Endothelial cell of umbilical vein (primary cell): Measurements from ENCODE around the gene OR2W3. TPM values are rescaled to one million over a fixed set of nuclear protein-coding genes. Genes with fewer than 3 reads are reported as not detected.

Source experiments
- BruUV-seq: library from RNA; stranded (reverse); fragments of 400-500 nt; replicated peaks from 2 replicates; lab custom pipeline; 2021; lab: Mats Ljungman, UMichigan
- CTCF ChIA-PET: fragments of 300-600, 350-600 bp; sonication (Branson Sonifier 250); formaldehyde crosslinking; loops from one replicate; lab custom pipeline; 2021; ENCODE audit warnings: antibody characterized with exemption, inconsistent platforms; lab: Charles Lee
- POLR2A ChIA-PET: fragments of 300-600, 350-600 bp; sonication (Branson Sonifier 250); formaldehyde crosslinking; loops from one replicate; lab custom pipeline; 2021; ENCODE audit warnings: antibody characterized with exemption, inconsistent platforms; lab: Charles Lee
- DNase-seq: peaks from one replicate; pipeline ENCODE4 v3.0.0-alpha.2; 2011; ENCODE audit warnings: low read depth, low spot score
- FAIRE-seq: peaks from 2 replicates; lab custom pipeline; 2011; peaks lifted over from hg19 to GRCh38; lab: Jason Lieb, UNC
- H2AFZ ChIP-seq: 2 replicates; pipeline ENCODE4 v1.6.0; 2012; ENCODE audit warnings: low read depth, low read length, control low read depth, inconsistent platforms
- H3K27ac ChIP-seq: 2 replicates; pipeline ENCODE4 v1.5.1; 2011; ENCODE audit warnings: low read depth, mild to moderate bottlenecking, control low read depth, low read length, moderate library complexity; ENCODE audit not compliant: insufficient read depth
- H3K27me3 ChIP-seq, 2 experiments: 2 replicates each; pipeline versions ENCODE4 v1.6.0 to v1.6.1; 2011; ENCODE audit warnings: low read length in 2 of 2, mixed read lengths in 1 of 2; ENCODE audit not compliant: control insufficient read depth in 2 of 2, insufficient read depth in 2 of 2
- H3K36me3 ChIP-seq, 2 experiments: 2 replicates in 1 of 2; 3 replicates in 1 of 2; pipeline ENCODE4 v1.5.1; 2011; ENCODE audit warnings: low read length in 2 of 2, mild to moderate bottlenecking in 1 of 2, moderate library complexity in 1 of 2; ENCODE audit not compliant: control insufficient read depth in 2 of 2, insufficient read depth in 2 of 2; ENCODE audit errors: extremely low read depth in 1 of 2
- H3K4me1 ChIP-seq: 3 replicates; pipeline ENCODE4 v1.5.1; 2011; ENCODE audit warnings: mild to moderate bottlenecking, low read length; ENCODE audit not compliant: control insufficient read depth, insufficient read depth; ENCODE audit errors: extremely low read depth
- H3K4me2 ChIP-seq: 2 replicates; pipeline ENCODE4 v1.6.1; 2011; ENCODE audit warnings: low read length, control low read depth, mixed read lengths; ENCODE audit not compliant: insufficient read depth
- H3K4me3 ChIP-seq, 3 experiments: fragments of 200-600 bp in 1 of 3; sonication (generic), shearing (Covaris generic) in 1 of 3; replicated peaks in 1 of 3; 2 replicates each; pipeline ENCODE4 v1.5.1; 2011 to 2016; ENCODE audit warnings: control low read depth in 3 of 3, low read length in 3 of 3, mild to moderate bottlenecking in 2 of 3, inconsistent platforms in 1 of 3, low read depth in 1 of 3, moderate library complexity in 1 of 3; ENCODE audit not compliant: insufficient read depth in 1 of 3
- H3K79me2 ChIP-seq: 2 replicates; pipeline ENCODE4 v1.6.0; 2012; ENCODE audit warnings: low read length, inconsistent platforms; ENCODE audit not compliant: control insufficient read depth, insufficient read depth
- H3K9ac ChIP-seq: replicated peaks from 2 replicates; pipeline ENCODE3; 2011; ENCODE audit warnings: low read length, control low read depth; ENCODE audit not compliant: insufficient read depth; ENCODE audit errors: extremely low read depth
- H3K9me1 ChIP-seq: replicated peaks from 3 replicates; pipeline ENCODE4 v1.6.0; 2011; ENCODE audit warnings: mild to moderate bottlenecking, low read length; ENCODE audit not compliant: control insufficient read depth, insufficient read depth; ENCODE audit errors: extremely low read depth
- H3K9me3 ChIP-seq: replicated peaks from 2 replicates; pipeline ENCODE4 v1.5.1; 2012; ENCODE audit warnings: low read length, inconsistent platforms; ENCODE audit not compliant: control insufficient read depth, insufficient read depth
- H4K20me1 ChIP-seq: replicated peaks from 2 replicates; pipeline ENCODE3; 2011; ENCODE audit warnings: mild to moderate bottlenecking, low read length; ENCODE audit not compliant: control insufficient read depth, insufficient read depth; ENCODE audit errors: extremely low read depth
- EZH2 ChIP-seq: IDR thresholded peaks from 2 replicates; pipeline ENCODE4 v1.6.1; 2012; ENCODE audit warnings: borderline replicate concordance, low read depth, mild to moderate bottlenecking, moderate library complexity, low read length, inconsistent platforms; ENCODE audit not compliant: severe bottlenecking
- FOS ChIP-seq: IDR thresholded peaks from 2 replicates; pipeline ENCODE4 v1.6.1; 2011; ENCODE audit warnings: mild to moderate bottlenecking, low read length, moderate library complexity, borderline replicate concordance; ENCODE audit not compliant: insufficient read depth
- GATA2 ChIP-seq: IDR thresholded peaks from 2 replicates; pipeline ENCODE4 v1.7.0; 2011; ENCODE audit warnings: low read depth, mild to moderate bottlenecking, moderate library complexity, mixed read lengths, low read length; ENCODE audit not compliant: insufficient read length, insufficient read depth
- JUN ChIP-seq: IDR thresholded peaks from 2 replicates; pipeline ENCODE4 v1.6.1; 2011; ENCODE audit warnings: borderline replicate concordance, low read depth; ENCODE audit not compliant: insufficient read length, insufficient read depth
- MYC ChIP-seq: IDR thresholded peaks from one replicate; pipeline ENCODE4 v1.6.1; 2011; ENCODE audit warnings: mild to moderate bottlenecking, low read depth, low read length
- POLR2A ChIP-seq: IDR thresholded peaks from 2 replicates; pipeline ENCODE4 v1.6.1; 2012; ENCODE audit warnings: low read depth, mild to moderate bottlenecking, control low read depth, low read length
- POLR2AphosphoS5 ChIP-seq: IDR thresholded peaks from 2 replicates; pipeline ENCODE4 v1.6.1; 2012; ENCODE audit warnings: low read depth, mild to moderate bottlenecking, control low read depth, low read length, moderate library complexity; ENCODE audit not compliant: insufficient read depth
- dilution Hi-C: fragments of 300-500 bp; cut with MboI; formaldehyde crosslinking; loops from one replicate; pipeline ENCODE4 v1.15.0; 2019; ENCODE audit warnings: low sequenced_read_pairs; ENCODE audit not compliant: extremely low pct_ligation_motif_present
- intact Hi-C: fragments of 100-400 bp; cut with micrococcal nuclease; formaldehyde crosslinking; loops from one replicate; pipeline ENCODE4 v1.10.0; 2022
- polyA plus RNA-seq, 4 experiments: library from polyadenylated mRNA; depleted of rRNA in 3 of 4; stranded (reverse) in 3 of 4; unstranded in 1 of 4; fragments of >200 nt; gene quantifications; 2 replicates each; pipeline versions ENCODE4 v1.2.1 to v1.2.3, GENCODE V29; 2011 to 2012; ENCODE audit warnings: missing spikeins in 1 of 4
- total RNA-seq: library from RNA; stranded (reverse); gene quantifications from 2 replicates; pipeline ENCODE4 v1.2.3, GENCODE V29; 2021
- TF ChIP-seq, protein P1 (sequence below), 2 donors: IDR thresholded peaks; 1 replicate in 1 of 2; 2 replicates in 1 of 2; pipeline ENCODE4 v1.5.1; 2011; ENCODE audit warnings: low read length in 2 of 2, mild to moderate bottlenecking in 2 of 2, moderate library complexity in 2 of 2, control low read depth in 1 of 2, inconsistent platforms in 1 of 2, low read depth in 1 of 2; ENCODE audit not compliant: insufficient read depth in 1 of 2; ENCODE audit errors: extremely low read depth in 1 of 2
- TF ChIP-seq, protein P2 (sequence below): IDR thresholded peaks from 2 replicates; pipeline ENCODE4 v1.6.1; 2011; ENCODE audit not compliant: insufficient read depth, insufficient read length

OR2W3 gene
- total and polyA plus RNA-seq, 2 donors (not counting 3 experiments of a cell fraction or from before 2014, with no cell fraction given): not detected

DNA sequence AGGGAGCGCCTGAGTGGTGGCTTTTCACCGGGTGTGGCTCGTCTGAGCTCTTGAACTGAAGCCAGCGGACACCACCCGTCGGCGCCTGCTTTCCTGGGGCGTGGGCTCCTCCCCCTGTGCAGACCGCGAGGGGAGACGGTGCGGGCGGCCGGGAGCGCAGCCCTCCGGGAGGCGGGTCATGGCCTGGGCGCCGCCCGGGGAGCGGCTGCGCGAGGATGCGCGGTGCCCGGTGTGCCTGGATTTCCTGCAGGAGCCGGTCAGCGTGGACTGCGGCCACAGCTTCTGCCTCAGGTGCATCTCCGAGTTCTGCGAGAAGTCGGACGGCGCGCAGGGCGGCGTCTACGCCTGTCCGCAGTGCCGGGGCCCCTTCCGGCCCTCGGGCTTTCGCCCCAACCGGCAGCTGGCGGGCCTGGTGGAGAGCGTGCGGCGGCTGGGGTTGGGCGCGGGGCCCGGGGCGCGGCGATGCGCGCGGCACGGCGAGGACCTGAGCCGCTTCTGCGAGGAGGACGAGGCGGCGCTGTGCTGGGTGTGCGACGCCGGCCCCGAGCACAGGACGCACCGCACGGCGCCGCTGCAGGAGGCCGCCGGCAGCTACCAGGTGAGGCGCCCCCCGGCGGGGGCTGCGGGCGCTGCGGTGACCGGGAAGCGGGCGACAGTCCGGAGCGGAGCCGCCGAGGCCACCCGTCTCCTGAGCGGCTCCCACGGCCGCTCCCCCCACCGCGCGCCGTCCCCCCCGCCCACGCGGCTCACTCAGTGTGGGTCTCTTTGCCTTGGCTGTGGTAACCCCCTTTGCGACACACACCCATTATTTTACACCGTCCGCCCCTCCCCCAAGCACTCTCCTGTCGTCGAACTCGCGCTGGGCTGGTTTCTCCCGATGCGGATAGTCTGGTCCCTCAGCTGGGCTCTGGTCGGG lies 38.1 kb upstream of the OR2W3 start, which contains the start of gene TRIM58:
Gene TRIM58, plus strand, starts transcription at position 119 of the 916 bp plus-strand sequence. Its CDS starts 60 bp downstream, at position 179.
- H3K4me3 ChIP-seq: no peak within 1 kb of the TSS
- no peaks in the 10 kb centered on the region for H3K27me3 ChIP-seq
- POLR2A ChIA-PET: no interaction called here
- H3K27ac ChIP-seq: no peak within 1 kb of the TSS
- no TSS peak for BruUV-seq
- FAIRE-seq: no peak
- no peak within 1 kb of the TSS for H3K4me2 ChIP-seq
- no peaks in the 10 kb centered on the region for H3K4me1 ChIP-seq
- no peak for DNase-seq
- no peaks in the 10 kb centered on the region for H4K20me1 ChIP-seq
- H3K79me2 ChIP-seq: no peaks in the 10 kb centered on the region
- H3K9me3 ChIP-seq: peaks cover 2% of the 10 kb centered on the region
- dilution Hi-C loops: no loop called here
- H3K9ac ChIP-seq: no peak within 1 kb of the TSS
- intact Hi-C loops: no loop called here
- CTCF ChIA-PET: no interaction called here
- H2AFZ ChIP-seq: no peak within 1 kb of the TSS
- no peak for TF ChIP-seq JUN
- no peak for TF ChIP-seq POLR2AphosphoS5
- TF ChIP-seq GATA2: no peak
- TF ChIP-seq, protein P1, sequence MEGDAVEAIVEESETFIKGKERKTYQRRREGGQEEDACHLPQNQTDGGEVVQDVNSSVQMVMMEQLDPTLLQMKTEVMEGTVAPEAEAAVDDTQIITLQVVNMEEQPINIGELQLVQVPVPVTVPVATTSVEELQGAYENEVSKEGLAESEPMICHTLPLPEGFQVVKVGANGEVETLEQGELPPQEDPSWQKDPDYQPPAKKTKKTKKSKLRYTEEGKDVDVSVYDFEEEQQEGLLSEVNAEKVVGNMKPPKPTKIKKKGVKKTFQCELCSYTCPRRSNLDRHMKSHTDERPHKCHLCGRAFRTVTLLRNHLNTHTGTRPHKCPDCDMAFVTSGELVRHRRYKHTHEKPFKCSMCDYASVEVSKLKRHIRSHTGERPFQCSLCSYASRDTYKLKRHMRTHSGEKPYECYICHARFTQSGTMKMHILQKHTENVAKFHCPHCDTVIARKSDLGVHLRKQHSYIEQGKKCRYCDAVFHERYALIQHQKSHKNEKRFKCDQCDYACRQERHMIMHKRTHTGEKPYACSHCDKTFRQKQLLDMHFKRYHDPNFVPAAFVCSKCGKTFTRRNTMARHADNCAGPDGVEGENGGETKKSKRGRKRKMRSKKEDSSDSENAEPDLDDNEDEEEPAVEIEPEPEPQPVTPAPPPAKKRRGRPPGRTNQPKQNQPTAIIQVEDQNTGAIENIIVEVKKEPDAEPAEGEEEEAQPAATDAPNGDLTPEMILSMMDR (IDR thresholded peaks at IDR 0.05; ENCODE audit: extremely low read depth in 1 of 2, insufficient read depth in 1 of 2, low read depth in 1 of 2, low read length in 2 of 2): no peak
- TF ChIP-seq FOS: no peak
- no peak for TF ChIP-seq POLR2A
- no peak for TF ChIP-seq MYC
- TF ChIP-seq, protein P2, sequence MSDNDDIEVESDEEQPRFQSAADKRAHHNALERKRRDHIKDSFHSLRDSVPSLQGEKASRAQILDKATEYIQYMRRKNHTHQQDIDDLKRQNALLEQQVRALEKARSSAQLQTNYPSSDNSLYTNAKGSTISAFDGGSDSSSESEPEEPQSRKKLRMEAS: no peak
- TF ChIP-seq EZH2: no peak
- H3K9me1 ChIP-seq: no peaks in the 10 kb centered on the region
- no peaks in the 10 kb centered on the region for H3K36me3 ChIP-seq
